Body of pancreas (tissue), 4 donors: Measurements from ENCODE around the gene AGAP1. TPM values are rescaled to one million over a fixed set of nuclear protein-coding genes. Genes with fewer than 3 reads are reported as not detected.
A peak's percentile ranks its signal among the peaks of the same experiment; 100 is the strongest.

ENCODE experiments used
- ATAC-seq: fragments of 150-250 bp; one replicate; pipeline ENCODE4 v1.9.1; 2016
- DNase-seq, 4 donors: peaks; one replicate each; pipeline ENCODE4 v3.0.0-alpha.2; 2019
- H3K27ac ChIP-seq, 4 donors: fragments of 200-600 bp; sonication (generic); 1 replicate in 3 of 4; 2 replicates in 1 of 4; pipeline versions ENCODE4 v1.5.1 to v1.6.1; 2016 to 2019; ENCODE audit warnings: mild to moderate bottlenecking in 1 of 4, mixed read lengths in 1 of 4, moderate library complexity in 1 of 4
- H3K27me3 ChIP-seq, 2 donors: fragments of 200-600 bp; sonication (generic); one replicate each; pipeline ENCODE4 v1.6.0; 2016; ENCODE audit warnings: mild to moderate bottlenecking in 1 of 2
- H3K36me3 ChIP-seq, 2 donors: fragments of 200-600 bp; sonication (generic); replicated peaks in 1 of 2; 2 replicates each; pipeline ENCODE4 v1.5.1; 2016; ENCODE audit warnings: low read depth in 2 of 2; ENCODE audit not compliant: insufficient read depth in 1 of 2
- H3K4me1 ChIP-seq: fragments of 200-600 bp; sonication (generic); one replicate; pipeline ENCODE4 v1.6.0; 2016
- H3K4me3 ChIP-seq, 2 donors: fragments of 200-600 bp; sonication (generic); 1 replicate in 1 of 2; 2 replicates in 1 of 2; pipeline ENCODE4 v1.5.1; 2016 to 2019
- H3K9me3 ChIP-seq, 3 donors: fragments of 200-600 bp; sonication (generic); 1 replicate in 2 of 3; 2 replicates in 1 of 3; pipeline ENCODE4 v1.5.1; 2016
- POLR2A ChIP-seq, 3 donors: fragments of 450-650 bp; IDR thresholded peaks; one replicate each; pipeline ENCODE4 v1.6.1; 2016; ENCODE audit warnings: antibody characterized with exemption in 3 of 3, mild to moderate bottlenecking in 2 of 3
- WGBS, 2 donors: methylation state at CpG; one replicate each; pipeline ENCODE4 v1.1.5; 2017; 5-methylcytosine and 5-hydroxymethylcytosine counted together
- intact Hi-C: fragments of 100-400 bp; cut with DNase I; formaldehyde crosslinking; loops from one replicate; pipeline ENCODE4 v1.15.1; 2023
- total RNA-seq, 2 donors: library from RNA; depleted of rRNA; stranded (reverse); fragments of >200 nt; gene quantifications; one replicate each; pipeline ENCODE4 v1.1.0, GENCODE V29; 2016
- TF ChIP-seq, protein P1 (sequence below), 7 experiments: fragments of 450-650 bp in 4 of 7; fragments of 200-600 bp in 3 of 7; sonication (generic) in 3 of 7; IDR thresholded peaks; one replicate each; pipeline ENCODE4 v1.5.1; 2016 to 2019; ENCODE audit warnings: antibody characterized with exemption in 7 of 7

AGAP1 gene
- total RNA-seq, 2 donors from 2014 or later: 21.3 to 32.6 TPM

DNA sequence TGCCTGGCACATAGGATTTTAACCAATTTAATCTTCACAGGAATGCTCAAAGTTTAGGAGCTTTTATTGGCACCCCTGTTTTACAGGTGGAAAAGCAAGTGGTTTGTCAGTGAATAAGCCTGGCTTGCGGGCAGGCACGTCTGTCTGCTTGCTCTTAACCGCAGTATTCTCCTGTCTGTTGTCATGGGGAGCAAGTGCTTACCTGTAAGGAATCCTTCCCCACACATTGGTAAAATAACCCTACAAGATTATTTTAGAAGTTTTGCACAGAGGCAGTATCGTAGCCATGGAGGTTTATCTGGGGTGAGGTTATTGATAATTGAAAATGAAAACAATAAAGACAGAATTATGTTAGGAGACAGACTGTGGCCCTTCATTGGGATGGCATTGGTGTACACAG is 174.9 kb downstream of the AGAP1 start:
- Histone ChIP-seq H3K4me3 (no peak overlapping the region), H3K27me3 (no peaks in the 10 kb centered on the region), H3K27ac (no peak overlapping the region), H3K9me3 (no peaks in the 10 kb centered on the region), H3K36me3 (no peaks in the 10 kb centered on the region), H3K4me1 (peaks cover 34% of the 10 kb centered on the region)
- DNase-seq: no peak
- 83 to 91% methylated on average over 4 of the region's 4 CpGs for WGBS, 2 donors
- intact Hi-C loops: no loop called here
- ATAC-seq: no peak
- TF ChIP-seq, protein P1, sequence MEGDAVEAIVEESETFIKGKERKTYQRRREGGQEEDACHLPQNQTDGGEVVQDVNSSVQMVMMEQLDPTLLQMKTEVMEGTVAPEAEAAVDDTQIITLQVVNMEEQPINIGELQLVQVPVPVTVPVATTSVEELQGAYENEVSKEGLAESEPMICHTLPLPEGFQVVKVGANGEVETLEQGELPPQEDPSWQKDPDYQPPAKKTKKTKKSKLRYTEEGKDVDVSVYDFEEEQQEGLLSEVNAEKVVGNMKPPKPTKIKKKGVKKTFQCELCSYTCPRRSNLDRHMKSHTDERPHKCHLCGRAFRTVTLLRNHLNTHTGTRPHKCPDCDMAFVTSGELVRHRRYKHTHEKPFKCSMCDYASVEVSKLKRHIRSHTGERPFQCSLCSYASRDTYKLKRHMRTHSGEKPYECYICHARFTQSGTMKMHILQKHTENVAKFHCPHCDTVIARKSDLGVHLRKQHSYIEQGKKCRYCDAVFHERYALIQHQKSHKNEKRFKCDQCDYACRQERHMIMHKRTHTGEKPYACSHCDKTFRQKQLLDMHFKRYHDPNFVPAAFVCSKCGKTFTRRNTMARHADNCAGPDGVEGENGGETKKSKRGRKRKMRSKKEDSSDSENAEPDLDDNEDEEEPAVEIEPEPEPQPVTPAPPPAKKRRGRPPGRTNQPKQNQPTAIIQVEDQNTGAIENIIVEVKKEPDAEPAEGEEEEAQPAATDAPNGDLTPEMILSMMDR (IDR thresholded peaks at IDR 0.05): no peak
- TF ChIP-seq POLR2A (IDR thresholded peaks at IDR 0.05): no peak

DNA sequence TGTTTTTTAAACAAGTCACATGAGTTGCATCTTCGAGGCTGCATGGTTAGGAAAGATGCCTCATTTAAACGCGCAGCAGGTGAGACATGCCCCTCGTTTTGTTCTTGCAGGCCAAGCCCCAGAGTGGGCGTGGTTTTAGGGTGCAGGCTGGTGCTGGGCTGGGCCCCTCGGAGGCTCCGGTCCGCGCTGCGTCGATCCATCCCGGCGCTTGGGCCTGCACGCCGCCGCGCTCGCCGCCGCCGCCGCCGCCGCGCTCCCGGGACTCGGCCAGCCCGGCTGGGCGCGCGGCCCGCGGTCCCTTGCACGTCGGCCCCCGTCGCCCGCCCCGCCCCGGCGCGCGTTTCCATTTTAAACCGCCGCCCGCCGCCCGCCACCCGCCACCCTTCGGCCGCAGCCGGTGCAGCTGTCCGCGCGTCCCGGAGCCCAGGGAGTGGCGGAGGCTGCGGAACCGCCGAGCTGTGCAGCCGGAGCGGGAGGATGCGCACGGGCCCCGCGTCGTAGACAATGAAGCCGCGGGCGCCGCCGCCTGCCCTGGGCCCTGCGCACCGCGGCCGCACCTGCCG is 175.5 kb downstream of the AGAP1 start:
- ATAC-seq: peak; percentile 80
- WGBS, 2 donors: 0 to 10% methylated on average over 3 to 47 of the region's 77 CpGs
- Histone ChIP-seq H3K27me3 (no peaks in the 10 kb centered on the region), H3K4me1 (peaks cover 34% of the 10 kb centered on the region), H3K36me3 (no peaks in the 10 kb centered on the region), H3K9me3 (no peaks in the 10 kb centered on the region), H3K4me3 (no peak overlapping the region), H3K27ac (no peak overlapping the region)
- DNase-seq: peak; percentile 44 to 73 (median 58)
- intact Hi-C loops: no loop called here
- no peak for TF ChIP-seq POLR2A (IDR thresholded peaks at IDR 0.05)
- TF ChIP-seq, protein P1 (IDR thresholded peaks at IDR 0.05): no peak

DNA sequence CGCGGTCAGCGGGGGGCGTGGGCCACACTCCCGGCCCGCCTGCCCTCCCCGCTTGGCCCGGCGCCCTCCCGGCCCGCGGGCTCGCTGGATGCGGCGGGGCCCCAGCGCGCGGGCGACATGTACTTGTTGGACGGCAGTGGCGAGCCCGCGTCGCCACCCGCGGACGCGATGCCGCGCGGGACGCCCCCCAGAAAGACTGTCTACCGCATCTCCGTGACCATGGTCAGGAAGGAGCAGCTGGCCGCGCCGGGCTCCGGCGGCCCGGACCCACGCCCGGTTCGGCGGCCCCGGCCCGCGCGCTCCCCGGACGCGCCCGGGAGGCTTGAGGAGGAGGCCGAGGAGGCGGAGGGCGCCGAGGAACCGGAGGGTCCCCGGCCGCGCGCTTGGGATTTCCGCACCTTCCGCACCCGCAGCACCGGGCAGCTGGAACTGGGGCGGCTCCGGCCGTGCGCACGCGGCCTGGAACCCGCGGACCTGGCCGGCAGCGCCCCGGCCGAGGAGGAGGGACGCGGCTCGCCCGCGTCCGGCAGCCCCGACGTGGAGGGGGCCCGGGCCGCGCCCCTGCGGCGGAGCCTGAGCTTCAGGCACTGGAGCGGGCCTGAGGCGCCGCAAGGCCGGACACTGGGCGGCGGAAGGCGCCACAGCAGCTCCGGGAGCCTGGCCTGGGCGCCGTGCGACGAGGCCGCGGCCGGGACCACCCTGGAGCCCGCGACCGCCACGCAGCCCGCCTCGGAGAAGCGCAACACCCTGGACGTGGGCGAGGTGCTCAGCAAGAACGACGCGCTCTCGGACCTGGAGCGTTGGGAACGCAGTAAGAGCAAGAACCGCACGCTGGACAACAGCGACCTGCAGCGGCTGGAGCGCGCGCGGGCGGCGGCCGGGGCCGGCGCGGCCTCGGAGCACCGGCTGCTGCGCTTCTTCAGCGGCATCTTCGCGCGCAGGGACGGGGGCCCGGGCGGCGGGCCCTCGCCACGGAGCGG is 176.4 kb downstream of the AGAP1 start:
- no peak for TF ChIP-seq POLR2A (IDR thresholded peaks at IDR 0.05)
- TF ChIP-seq, protein P1 (IDR thresholded peaks at IDR 0.05): peak in 2 of 7 experiments; percentile 23 to 30
- H3K27me3 ChIP-seq: no peaks in the 10 kb centered on the region
- no peaks in the 10 kb centered on the region for H3K36me3 ChIP-seq
- H3K4me1 ChIP-seq: peaks cover 32% of the 10 kb centered on the region
- intact Hi-C loops: no loop called here
- ATAC-seq (peak; percentile 24), DNase-seq (peak; percentile 26 to 43 (median 35))
- H3K27ac ChIP-seq: no peak overlapping the region
- H3K9me3 ChIP-seq: no peaks in the 10 kb centered on the region
- H3K4me3 ChIP-seq: no peak overlapping the region
- 12% methylated on average over 124 of the region's 148 CpGs; no CpG with 5 or more reads in 1 of the 2 donors for WGBS, 2 donors

DNA sequence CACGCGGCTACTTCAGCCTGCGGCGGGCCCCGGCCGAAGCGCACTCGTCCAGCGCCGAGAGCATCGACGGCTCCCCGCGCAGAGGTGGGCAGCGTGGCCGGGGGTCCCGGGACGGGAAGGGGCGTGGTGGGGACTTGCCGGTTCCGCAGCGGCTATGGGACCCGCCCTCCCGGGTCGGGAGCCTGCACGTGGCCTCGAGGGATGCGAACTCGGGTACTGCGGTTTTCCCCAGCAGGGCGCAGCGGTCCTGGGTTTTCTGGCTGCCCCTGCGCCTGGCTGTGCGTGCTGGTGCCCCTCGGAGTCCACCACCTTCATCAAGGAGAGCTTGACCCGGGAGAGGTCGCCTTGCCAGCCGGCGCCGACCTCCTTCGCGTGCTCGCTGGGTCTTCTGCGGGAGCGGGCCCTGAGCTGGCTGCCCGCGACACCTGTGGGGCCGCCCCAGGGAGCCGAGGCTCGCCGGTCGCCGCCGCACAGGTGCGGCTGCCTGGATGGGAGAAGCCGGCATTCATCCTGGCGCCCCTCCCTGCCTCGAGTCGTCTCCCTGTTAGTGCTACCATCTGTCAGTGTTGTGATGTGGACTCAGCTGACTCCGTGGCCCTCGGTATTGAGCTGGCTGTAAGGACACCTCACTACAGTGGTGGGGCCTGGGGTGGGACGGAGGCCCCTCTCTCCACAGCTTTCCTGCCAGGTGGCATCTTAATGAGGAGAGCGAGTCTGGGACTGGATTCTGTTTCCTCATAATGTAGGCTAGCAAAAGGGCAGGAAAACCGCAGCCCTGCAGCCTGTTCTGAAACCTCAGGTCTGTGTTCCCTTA is 177.3 kb downstream of the AGAP1 start:
- 57 to 66% methylated on average over 2 to 43 of the region's 64 CpGs for WGBS, 2 donors

More for the DNA sequence above, 177.3 kb downstream of the AGAP1 start:
- no peak overlapping the region for H3K4me3 ChIP-seq
- no peak for DNase-seq
- H3K4me1 ChIP-seq: peaks cover 23% of the 10 kb centered on the region
- TF ChIP-seq, protein P1 (IDR thresholded peaks at IDR 0.05): no peak
- TF ChIP-seq POLR2A (IDR thresholded peaks at IDR 0.05): no peak
- intact Hi-C loops: no loop called here
- H3K9me3 ChIP-seq: no peaks in the 10 kb centered on the region
- ATAC-seq: no peak
- H3K36me3 ChIP-seq: no peaks in the 10 kb centered on the region
- H3K27me3 ChIP-seq: no peaks in the 10 kb centered on the region
- no peak overlapping the region for H3K27ac ChIP-seq
